Measurements from ENCODE around the gene PDX1.

Gene PDX1

GRCh38 chr13:27955014-27955591, 35.3 kb downstream of the PDX1 start:
- Histone ChIP-seq H3K9me3 (ENCODE audit: insufficient read depth, low read length) (no peaks in the 10 kb centered on the region), H3K9me2 (replicated peaks; ENCODE audit: insufficient read depth, low read length) (no peaks in the 10 kb centered on the region), H2AFZ (ENCODE audit: low read depth, low read length, severe bottlenecking) (no peak overlapping the region), H3F3A (ENCODE audit: insufficient read depth) (no peaks in the 10 kb centered on the region), H4K20me1 (ENCODE audit: low read depth, low read length) (no peaks in the 10 kb centered on the region), H3K9ac (ENCODE audit: low read length) (no peak overlapping the region), H3K27me3 (ENCODE audit: low read length) (no peaks in the 10 kb centered on the region), H3K4me2 (ENCODE audit: low read depth, low read length, poor library complexity, severe bottlenecking) (no peak overlapping the region), H3K27ac (ENCODE audit: low read depth, low read length) (no peak overlapping the region), H3K4me3 (ENCODE audit: insufficient read depth, low read length, poor library complexity, severe bottlenecking) (no peak overlapping the region), H3K36me3 (ENCODE audit: low read length) (no peaks in the 10 kb centered on the region), H3K79me2 (ENCODE audit: insufficient read depth, low read length) (no peaks in the 10 kb centered on the region)
- TF ChIP-seq EZH2phosphoT487 (conservative IDR thresholded peaks at IDR 0.05; ENCODE audit: low read length): no peak
- TF ChIP-seq, protein P1, sequence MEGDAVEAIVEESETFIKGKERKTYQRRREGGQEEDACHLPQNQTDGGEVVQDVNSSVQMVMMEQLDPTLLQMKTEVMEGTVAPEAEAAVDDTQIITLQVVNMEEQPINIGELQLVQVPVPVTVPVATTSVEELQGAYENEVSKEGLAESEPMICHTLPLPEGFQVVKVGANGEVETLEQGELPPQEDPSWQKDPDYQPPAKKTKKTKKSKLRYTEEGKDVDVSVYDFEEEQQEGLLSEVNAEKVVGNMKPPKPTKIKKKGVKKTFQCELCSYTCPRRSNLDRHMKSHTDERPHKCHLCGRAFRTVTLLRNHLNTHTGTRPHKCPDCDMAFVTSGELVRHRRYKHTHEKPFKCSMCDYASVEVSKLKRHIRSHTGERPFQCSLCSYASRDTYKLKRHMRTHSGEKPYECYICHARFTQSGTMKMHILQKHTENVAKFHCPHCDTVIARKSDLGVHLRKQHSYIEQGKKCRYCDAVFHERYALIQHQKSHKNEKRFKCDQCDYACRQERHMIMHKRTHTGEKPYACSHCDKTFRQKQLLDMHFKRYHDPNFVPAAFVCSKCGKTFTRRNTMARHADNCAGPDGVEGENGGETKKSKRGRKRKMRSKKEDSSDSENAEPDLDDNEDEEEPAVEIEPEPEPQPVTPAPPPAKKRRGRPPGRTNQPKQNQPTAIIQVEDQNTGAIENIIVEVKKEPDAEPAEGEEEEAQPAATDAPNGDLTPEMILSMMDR (IDR thresholded peaks at IDR 0.05; ENCODE audit: insufficient read depth, low read length, poor library complexity, severe bottlenecking): no peak

GRCh38 chr13:27956576-27957300, 36.9 kb downstream of the PDX1 start:
- no peaks in the 10 kb centered on the region for H4K20me1 ChIP-seq (ENCODE audit: low read depth, low read length)

DNA sequence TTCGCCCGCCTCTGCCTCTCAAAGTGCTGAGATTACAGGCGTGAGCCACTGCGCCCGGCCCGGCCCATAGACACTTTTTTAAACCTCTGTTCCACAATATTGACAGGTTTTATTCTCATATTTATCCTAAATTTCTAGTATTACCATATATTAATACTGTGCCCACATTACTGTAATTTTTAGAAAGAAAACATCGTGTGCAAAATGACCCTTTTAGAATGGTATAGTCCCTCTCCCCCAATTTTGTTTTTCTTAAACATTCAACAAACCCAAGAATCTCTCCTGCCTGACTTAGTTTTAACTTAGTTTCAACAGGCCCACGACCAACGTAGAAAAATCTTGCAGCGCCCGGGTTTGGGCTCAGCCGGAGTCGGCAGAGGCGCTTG, 40.2 kb downstream of the PDX1 start:
- Histone ChIP-seq H3K4me2 (ENCODE audit: low read depth, low read length, poor library complexity, severe bottlenecking) (no peak overlapping the region), H4K20me1 (ENCODE audit: low read depth, low read length) (no peaks in the 10 kb centered on the region), H3K9me3 (ENCODE audit: insufficient read depth, low read length) (no peaks in the 10 kb centered on the region), H3K36me3 (ENCODE audit: low read length) (no peaks in the 10 kb centered on the region), H3K9ac (ENCODE audit: low read length) (no peak overlapping the region), H3F3A (ENCODE audit: insufficient read depth) (no peaks in the 10 kb centered on the region), H2AFZ (ENCODE audit: low read depth, low read length, severe bottlenecking) (no peak overlapping the region), H3K79me2 (ENCODE audit: insufficient read depth, low read length) (no peaks in the 10 kb centered on the region), H3K4me3 (ENCODE audit: insufficient read depth, low read length, poor library complexity, severe bottlenecking) (no peak overlapping the region), H3K27ac (ENCODE audit: low read depth, low read length) (no peak overlapping the region), H3K9me2 (replicated peaks; ENCODE audit: insufficient read depth, low read length) (no peaks in the 10 kb centered on the region), H3K27me3 (ENCODE audit: low read length) (no peaks in the 10 kb centered on the region)
- TF ChIP-seq, protein P1 (IDR thresholded peaks at IDR 0.05; ENCODE audit: insufficient read depth, low read length, poor library complexity, severe bottlenecking): no peak
- no peak for TF ChIP-seq EZH2phosphoT487 (conservative IDR thresholded peaks at IDR 0.05; ENCODE audit: low read length)

More at GRCh38 chr13:27956576-27957300, 36.9 kb downstream of the PDX1 start:
- no peak overlapping the region for H3K4me2 ChIP-seq (ENCODE audit: low read depth, low read length, poor library complexity, severe bottlenecking)
- no peaks in the 10 kb centered on the region for H3K27me3 ChIP-seq (ENCODE audit: low read length)
- no peaks in the 10 kb centered on the region for H3K9me2 ChIP-seq (replicated peaks; ENCODE audit: insufficient read depth, low read length)
- no peaks in the 10 kb centered on the region for H3F3A ChIP-seq (ENCODE audit: insufficient read depth)
- no peak overlapping the region for H3K27ac ChIP-seq (ENCODE audit: low read depth, low read length)
- H3K36me3 ChIP-seq (ENCODE audit: low read length): no peaks in the 10 kb centered on the region
- no peak overlapping the region for H3K9ac ChIP-seq (ENCODE audit: low read length)
- TF ChIP-seq EZH2phosphoT487 (conservative IDR thresholded peaks at IDR 0.05; ENCODE audit: low read length): no peak
- TF ChIP-seq, protein P1 (IDR thresholded peaks at IDR 0.05; ENCODE audit: insufficient read depth, low read length, poor library complexity, severe bottlenecking): no peak
- no peak overlapping the region for H3K4me3 ChIP-seq (ENCODE audit: insufficient read depth, low read length, poor library complexity, severe bottlenecking)
- no peaks in the 10 kb centered on the region for H3K9me3 ChIP-seq (ENCODE audit: insufficient read depth, low read length)
- no peak overlapping the region for H2AFZ ChIP-seq (ENCODE audit: low read depth, low read length, severe bottlenecking)
- no peaks in the 10 kb centered on the region for H3K79me2 ChIP-seq (ENCODE audit: insufficient read depth, low read length)

Data from SU-DHL-6 (cell line).